Skeletal muscle tissue (tissue), 4 donors: ENCODE results near the gene DHX16. TPM values are rescaled to one million over a fixed set of nuclear protein-coding genes. Genes with fewer than 3 reads are reported as not detected.

Experiments
- H3K27ac ChIP-seq: one replicate; pipeline ENCODE4 v1.7.0; 2013; ENCODE audit warnings: mild to moderate bottlenecking, low read depth, low read length, inconsistent platforms
- H3K27me3 ChIP-seq, 3 donors: one replicate each; pipeline ENCODE4 v1.7.0; 2013; ENCODE audit warnings: low read length in 3 of 3; ENCODE audit not compliant: control insufficient read depth in 3 of 3, insufficient read depth in 3 of 3
- H3K36me3 ChIP-seq, 3 donors: one replicate each; pipeline ENCODE4 v1.7.0; 2013; ENCODE audit warnings: low read length in 3 of 3; ENCODE audit not compliant: control insufficient read depth in 3 of 3, insufficient read depth in 3 of 3
- H3K4me1 ChIP-seq, 3 donors: one replicate each; pipeline ENCODE4 v1.7.0; 2013; ENCODE audit warnings: low read length in 3 of 3, mild to moderate bottlenecking in 3 of 3; ENCODE audit not compliant: control insufficient read depth in 3 of 3, insufficient read depth in 3 of 3
- H3K4me3 ChIP-seq, 3 donors: one replicate each; pipeline ENCODE4 v1.7.0; 2013; ENCODE audit warnings: low read length in 3 of 3
- H3K9ac ChIP-seq, 3 donors: one replicate each; pipeline ENCODE4 v1.7.0; 2013; ENCODE audit warnings: low read length in 3 of 3, mild to moderate bottlenecking in 3 of 3, moderate library complexity in 2 of 3, low read depth in 1 of 3
- H3K9me3 ChIP-seq, 3 donors: one replicate each; pipeline ENCODE4 v1.7.0; 2013; ENCODE audit warnings: low read length in 3 of 3; ENCODE audit not compliant: control insufficient read depth in 3 of 3
- total RNA-seq: library from RNA; depleted of rRNA; stranded (reverse); fragments of >200 nt; gene quantifications from one replicate; pipeline ENCODE4 v1.2.3, GENCODE V29; 2014
- donor health status: Osteomylitis.

Gene DHX16
- total RNA-seq, 1 donor from 2014 or later, result 23.0 TPM

GRCh38 chr6:30611150-30611855 is 61.5 kb downstream of the DHX16 start:
- Histone ChIP-seq H3K4me3 (no peak overlapping the region), H3K9me3 (no peaks in the 10 kb centered on the region), H3K27me3 (no peaks in the 10 kb centered on the region), H3K36me3 (peaks cover 27 to 41% (median 37%) of the 10 kb centered on the region in 3 donors), H3K4me1 (peaks cover 21 to 42% (median 41%) of the 10 kb centered on the region in 3 donors), H3K27ac (no peak overlapping the region), H3K9ac (no peak overlapping the region)

GRCh38 chr6:30610065-30610464 is 62.7 kb downstream of the DHX16 start:
- Histone ChIP-seq H3K9ac (peak overlapping the region in 1 of 3 donors; percentile 11), H3K36me3 (peaks cover 31 to 44% (median 42%) of the 10 kb centered on the region in 3 donors), H3K4me1 (peaks cover 21 to 42% (median 41%) of the 10 kb centered on the region in 3 donors), H3K27ac (peak overlapping the region; percentile 5), H3K9me3 (no peaks in the 10 kb centered on the region), H3K4me3 (no peak overlapping the region), H3K27me3 (no peaks in the 10 kb centered on the region)

GRCh38 chr6:30603961-30604360 is 68.8 kb downstream of the DHX16 start:
- Histone ChIP-seq H3K27ac (no peak overlapping the region), H3K9me3 (no peaks in the 10 kb centered on the region), H3K4me1 (no peaks in the 10 kb centered on the region), H3K27me3 (no peaks in the 10 kb centered on the region), H3K36me3 (peaks cover 75 to 82% (median 79%) of the 10 kb centered on the region in 3 donors), H3K4me3 (no peak overlapping the region), H3K9ac (no peak overlapping the region)

Other genes starting within 250 kb of the DHX16 start
- gene HLA-E, start 183.5 kb downstream of the DHX16 start, total RNA-seq, result 98.6 TPM
- 22.4 TPM for gene GNL1, start 116.5 kb downstream of the DHX16 start, total RNA-seq
- 3.7 TPM for gene PRR3, start 115.7 kb downstream of the DHX16 start, total RNA-seq
- 21.9 TPM for gene ABCF1, start 101.6 kb downstream of the DHX16 start, total RNA-seq
- 20.4 TPM for gene PPP1R10, start 55.8 kb downstream of the DHX16 start, total RNA-seq
- 105 TPM for gene MRPS18B, start 55.2 kb downstream of the DHX16 start, total RNA-seq
- 2.1 TPM for gene ATAT1, start 46.1 kb downstream of the DHX16 start, total RNA-seq
- gene C6orf136, start 25.9 kb downstream of the DHX16 start, total RNA-seq, result 9.9 TPM
- 23.5 TPM for gene PPP1R18, start 13.6 kb upstream of the DHX16 start, total RNA-seq
- gene NRM, start 18.0 kb upstream of the DHX16 start, total RNA-seq, result 3.7 TPM
- gene MDC1, start 44.3 kb upstream of the DHX16 start, total RNA-seq, result 5.2 TPM
- gene TUBB, start 47.3 kb upstream of the DHX16 start, total RNA-seq, result 317 TPM
- gene FLOT1, start 69.7 kb upstream of the DHX16 start, total RNA-seq, result 44.9 TPM
- gene IER3, start 71.5 kb upstream of the DHX16 start, total RNA-seq, result 4.2 TPM
- gene DDR1, start 211.5 kb upstream of the DHX16 start, total RNA-seq, result 40.7 TPM
- 7.3 TPM for gene GTF2H4, start 235.2 kb upstream of the DHX16 start, total RNA-seq
- 12.5 TPM for gene VARS2, start 241.2 kb upstream of the DHX16 start, total RNA-seq